ENCODE data around the gene PTPRQ.

DNA sequence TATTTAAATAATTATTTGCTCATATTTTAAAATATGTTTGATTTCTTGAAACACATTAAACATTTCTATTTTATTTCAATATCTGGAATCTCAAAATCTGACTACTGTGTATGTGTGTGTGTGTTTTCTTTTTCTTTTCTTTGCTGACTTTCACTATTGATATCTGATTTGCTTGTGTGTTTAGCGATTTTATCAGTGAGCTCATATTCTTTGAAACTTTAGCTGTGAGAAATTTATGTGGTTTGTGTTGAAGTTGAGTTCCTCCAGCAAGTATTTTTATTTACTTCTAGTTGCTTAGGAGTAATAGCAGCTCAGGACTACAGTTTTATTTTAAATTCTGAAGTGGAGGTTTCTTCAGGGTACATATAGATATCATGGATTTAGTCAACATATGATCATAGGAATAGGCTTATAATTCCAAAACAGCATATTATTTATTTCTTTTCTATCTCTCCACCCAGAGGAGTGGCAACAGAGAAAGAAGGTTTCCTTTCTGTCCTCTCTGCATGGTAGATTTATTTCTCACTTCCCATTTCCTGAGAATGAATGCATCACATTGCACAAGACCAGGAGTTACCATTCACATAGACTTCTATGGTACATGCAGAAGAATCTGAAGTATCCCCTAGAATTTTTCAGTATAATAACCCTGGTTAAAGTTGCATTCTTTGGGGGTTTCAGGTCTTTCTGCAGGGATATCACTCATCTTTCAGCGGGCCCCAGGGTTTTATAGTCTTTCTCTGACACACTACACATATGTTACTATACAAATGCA, 60.5 kb downstream of the PTPRQ start:
- TF ChIP-seq, protein P1, sequence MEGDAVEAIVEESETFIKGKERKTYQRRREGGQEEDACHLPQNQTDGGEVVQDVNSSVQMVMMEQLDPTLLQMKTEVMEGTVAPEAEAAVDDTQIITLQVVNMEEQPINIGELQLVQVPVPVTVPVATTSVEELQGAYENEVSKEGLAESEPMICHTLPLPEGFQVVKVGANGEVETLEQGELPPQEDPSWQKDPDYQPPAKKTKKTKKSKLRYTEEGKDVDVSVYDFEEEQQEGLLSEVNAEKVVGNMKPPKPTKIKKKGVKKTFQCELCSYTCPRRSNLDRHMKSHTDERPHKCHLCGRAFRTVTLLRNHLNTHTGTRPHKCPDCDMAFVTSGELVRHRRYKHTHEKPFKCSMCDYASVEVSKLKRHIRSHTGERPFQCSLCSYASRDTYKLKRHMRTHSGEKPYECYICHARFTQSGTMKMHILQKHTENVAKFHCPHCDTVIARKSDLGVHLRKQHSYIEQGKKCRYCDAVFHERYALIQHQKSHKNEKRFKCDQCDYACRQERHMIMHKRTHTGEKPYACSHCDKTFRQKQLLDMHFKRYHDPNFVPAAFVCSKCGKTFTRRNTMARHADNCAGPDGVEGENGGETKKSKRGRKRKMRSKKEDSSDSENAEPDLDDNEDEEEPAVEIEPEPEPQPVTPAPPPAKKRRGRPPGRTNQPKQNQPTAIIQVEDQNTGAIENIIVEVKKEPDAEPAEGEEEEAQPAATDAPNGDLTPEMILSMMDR (IDR thresholded peaks at IDR 0.05), result no peak
- TF ChIP-seq POLR2AphosphoS5 (IDR thresholded peaks at IDR 0.05; ENCODE audit: low read depth, low read length), result no peak
- TF ChIP-seq, protein P2, sequence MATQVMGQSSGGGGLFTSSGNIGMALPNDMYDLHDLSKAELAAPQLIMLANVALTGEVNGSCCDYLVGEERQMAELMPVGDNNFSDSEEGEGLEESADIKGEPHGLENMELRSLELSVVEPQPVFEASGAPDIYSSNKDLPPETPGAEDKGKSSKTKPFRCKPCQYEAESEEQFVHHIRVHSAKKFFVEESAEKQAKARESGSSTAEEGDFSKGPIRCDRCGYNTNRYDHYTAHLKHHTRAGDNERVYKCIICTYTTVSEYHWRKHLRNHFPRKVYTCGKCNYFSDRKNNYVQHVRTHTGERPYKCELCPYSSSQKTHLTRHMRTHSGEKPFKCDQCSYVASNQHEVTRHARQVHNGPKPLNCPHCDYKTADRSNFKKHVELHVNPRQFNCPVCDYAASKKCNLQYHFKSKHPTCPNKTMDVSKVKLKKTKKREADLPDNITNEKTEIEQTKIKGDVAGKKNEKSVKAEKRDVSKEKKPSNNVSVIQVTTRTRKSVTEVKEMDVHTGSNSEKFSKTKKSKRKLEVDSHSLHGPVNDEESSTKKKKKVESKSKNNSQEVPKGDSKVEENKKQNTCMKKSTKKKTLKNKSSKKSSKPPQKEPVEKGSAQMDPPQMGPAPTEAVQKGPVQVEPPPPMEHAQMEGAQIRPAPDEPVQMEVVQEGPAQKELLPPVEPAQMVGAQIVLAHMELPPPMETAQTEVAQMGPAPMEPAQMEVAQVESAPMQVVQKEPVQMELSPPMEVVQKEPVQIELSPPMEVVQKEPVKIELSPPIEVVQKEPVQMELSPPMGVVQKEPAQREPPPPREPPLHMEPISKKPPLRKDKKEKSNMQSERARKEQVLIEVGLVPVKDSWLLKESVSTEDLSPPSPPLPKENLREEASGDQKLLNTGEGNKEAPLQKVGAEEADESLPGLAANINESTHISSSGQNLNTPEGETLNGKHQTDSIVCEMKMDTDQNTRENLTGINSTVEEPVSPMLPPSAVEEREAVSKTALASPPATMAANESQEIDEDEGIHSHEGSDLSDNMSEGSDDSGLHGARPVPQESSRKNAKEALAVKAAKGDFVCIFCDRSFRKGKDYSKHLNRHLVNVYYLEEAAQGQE (IDR thresholded peaks at IDR 0.05; ENCODE audit: insufficient read depth in 1 of 2, low read depth in 2 of 2, low read length in 1 of 2), result no peak

All from Panc1 (cell line).